Stimulated activated CD8-positive, alpha-beta memory T cell treated with anti-CD3 and anti-CD28 coated beads, Interleukin-4, amount 100 ng/mL, for 4 hours (primary cell): ENCODE measurements around the gene UROC1.

ENCODE experiments used
- DNase-seq, 2 donors: peaks; one replicate each; pipeline ENCODE4 v3.0.0-alpha.2; 2020; ENCODE audit warnings: low read depth in 2 of 2, low spot score in 1 of 2

Gene UROC1

GRCh38 chr3:126464997-126465396 lies 52.6 kb downstream of the UROC1 start:
- DNase-seq: no peak

DNA sequence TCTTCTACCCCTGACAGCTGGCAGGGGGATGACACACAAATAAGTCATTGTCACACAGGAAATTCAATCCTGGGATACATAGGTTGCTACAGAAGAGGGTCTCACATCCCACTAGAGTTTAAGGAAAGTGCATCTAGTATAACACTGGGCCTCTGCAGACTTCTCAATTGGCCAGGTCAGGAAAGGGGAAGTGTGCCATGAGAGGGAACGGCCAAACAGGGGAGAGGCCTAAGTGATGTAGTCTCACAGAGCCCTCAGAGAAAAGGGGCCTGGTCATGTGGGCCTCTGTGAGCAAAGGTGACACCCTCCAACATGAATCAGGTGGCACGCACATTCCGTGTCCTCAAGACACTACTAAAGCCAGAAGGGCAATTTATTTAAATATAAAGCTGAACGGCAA lies 53.1 kb downstream of the UROC1 start:
- no peak for DNase-seq

DNA sequence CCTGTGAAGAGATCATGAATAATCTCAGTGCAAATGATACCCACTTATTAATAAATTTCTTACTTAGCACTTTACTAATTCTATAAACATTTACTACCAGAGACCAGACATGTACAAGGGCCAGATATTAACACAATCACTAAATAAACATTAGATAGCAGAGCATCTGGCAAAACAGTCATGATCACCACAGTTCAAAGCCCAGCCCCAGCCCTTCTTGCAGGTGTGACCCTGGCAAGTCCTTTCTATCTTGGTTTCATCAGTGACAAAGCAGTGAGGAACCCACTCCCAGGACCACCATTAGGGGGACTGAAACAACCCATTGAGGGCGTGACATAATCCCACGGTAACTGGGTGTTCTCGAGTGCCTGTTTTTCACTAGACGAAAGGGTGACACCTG lies 53.5 kb downstream of the UROC1 start:
- no peak for DNase-seq

DNA sequence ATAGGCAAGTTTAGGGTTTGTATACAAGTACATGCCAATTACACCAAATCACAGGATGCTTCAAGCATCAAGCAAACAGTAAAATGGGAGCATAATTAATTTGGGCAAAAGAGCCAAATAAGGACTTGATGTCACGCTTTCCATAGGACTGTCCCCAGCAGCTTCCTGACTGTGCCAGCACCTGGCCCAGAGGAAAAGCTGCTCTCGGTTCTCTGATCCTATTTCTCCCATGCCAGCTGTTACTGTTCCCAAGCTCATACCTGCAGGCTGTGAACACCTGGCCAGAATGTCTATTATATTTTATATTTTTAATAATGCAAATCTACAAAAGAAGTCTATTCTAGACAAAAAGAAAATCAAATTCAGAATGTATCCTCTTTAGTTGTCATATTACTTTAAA lies 54.1 kb downstream of the UROC1 start:
- no peak for DNase-seq

GRCh38 chr3:126461450-126462070 lies 56.0 kb downstream of the UROC1 start:
- DNase-seq: no peak

DNA sequence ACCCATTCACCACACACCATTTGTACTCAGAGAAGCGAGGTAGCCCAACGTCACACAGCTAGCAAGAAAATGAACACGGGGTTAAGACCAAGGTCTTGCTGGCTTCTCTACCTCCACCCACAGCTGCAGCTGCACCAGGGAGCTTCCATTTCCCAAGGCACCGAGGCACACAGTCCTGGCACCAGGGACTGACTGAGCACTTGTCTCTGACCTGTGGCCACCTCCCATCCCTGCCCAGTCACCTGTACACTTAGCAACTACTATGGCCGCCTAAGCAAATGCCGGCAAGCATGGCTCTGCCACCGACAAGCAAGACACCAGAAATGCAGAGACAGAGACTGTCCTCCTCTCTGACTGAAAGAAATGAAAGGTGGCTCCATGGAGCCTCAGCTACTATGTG lies 57.2 kb downstream of the UROC1 start:
- no peak for DNase-seq

DNA sequence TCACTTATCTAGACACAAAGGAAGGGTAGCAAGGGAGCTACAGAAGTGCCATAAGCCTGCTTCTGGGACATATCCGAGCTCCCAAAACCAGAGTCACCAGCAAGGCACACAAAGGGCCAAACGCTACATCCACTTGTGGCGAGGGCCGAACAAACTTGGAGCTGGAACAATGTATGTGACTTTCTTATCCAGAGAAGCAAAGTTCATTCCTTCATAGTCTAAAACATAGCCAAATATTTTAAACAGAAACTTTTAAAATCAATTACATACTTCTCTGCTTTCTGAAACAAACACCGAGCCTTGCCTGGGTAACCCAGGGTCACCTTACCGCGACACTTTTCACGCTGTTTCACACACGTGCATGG lies 57.8 kb downstream of the UROC1 start:
- DNase-seq: no peak

DNA sequence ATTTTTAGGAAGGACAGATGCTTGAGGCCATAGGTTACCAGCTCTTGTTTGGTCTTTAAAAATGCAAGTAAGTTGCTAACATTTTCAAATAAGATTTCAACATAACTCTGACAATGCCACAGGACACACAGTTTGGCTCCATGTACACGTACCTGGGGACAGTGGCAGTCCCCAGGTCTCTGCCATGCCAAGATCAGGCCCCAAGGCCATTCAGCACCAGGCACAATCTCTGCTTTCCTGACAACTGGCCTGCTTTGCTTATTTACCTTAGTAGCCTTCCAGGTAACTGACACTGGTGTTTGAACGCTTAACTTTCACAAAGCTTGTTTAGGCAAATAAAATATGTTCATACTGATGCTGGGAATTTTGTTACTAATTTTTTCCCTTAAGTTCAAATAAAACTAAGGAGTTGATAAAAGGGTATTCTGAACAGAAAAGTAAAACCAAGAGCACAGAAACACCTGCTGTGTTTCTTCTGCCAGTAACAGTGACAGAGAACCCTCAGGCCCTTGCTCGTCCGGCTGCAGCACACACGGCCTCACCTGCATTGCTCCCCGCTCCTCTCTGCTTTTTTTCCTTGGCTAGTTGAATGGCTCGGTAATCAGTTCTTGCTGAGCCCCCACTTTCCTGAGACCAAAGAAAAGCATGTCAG lies 58.3 kb downstream of the UROC1 start:
- DNase-seq: no peak

DNA sequence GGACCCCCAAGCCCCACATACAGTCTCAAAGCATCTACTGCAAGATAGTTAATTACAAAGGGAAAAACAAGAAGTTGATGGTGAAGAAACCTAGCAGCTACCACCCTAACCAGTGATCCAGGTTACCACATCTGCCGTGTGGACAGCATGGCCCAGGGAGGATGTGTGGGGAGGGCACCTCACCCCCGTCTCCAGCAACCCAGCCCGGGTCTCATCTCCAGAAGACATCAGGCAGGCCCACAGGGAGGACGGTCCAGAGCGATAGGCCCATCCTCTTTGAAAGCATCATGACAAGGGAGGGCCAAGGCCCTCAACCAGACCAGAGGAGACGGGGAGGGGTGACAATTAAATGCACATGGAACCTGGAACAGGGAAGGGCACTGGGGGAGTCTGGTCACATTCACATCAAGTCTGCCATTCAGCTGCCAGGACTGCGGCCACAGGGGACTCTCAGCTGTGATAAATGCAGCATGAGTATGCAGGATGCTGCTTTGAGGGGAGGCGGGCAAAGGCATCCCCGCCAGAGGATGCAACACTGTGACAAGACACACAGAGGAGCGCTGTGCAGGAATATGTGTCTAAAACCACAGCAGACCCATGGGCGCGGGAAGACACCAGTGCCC lies 60.7 kb downstream of the UROC1 start:
- no peak for DNase-seq

GRCh38 chr3:126456211-126456610 lies 61.4 kb downstream of the UROC1 start:
- DNase-seq: no peak

GRCh38 chr3:126454437-126455198 lies 63.0 kb downstream of the UROC1 start:
- no peak for DNase-seq

GRCh38 chr3:126454025-126454424 lies 63.5 kb downstream of the UROC1 start:
- no peak for DNase-seq

DNA sequence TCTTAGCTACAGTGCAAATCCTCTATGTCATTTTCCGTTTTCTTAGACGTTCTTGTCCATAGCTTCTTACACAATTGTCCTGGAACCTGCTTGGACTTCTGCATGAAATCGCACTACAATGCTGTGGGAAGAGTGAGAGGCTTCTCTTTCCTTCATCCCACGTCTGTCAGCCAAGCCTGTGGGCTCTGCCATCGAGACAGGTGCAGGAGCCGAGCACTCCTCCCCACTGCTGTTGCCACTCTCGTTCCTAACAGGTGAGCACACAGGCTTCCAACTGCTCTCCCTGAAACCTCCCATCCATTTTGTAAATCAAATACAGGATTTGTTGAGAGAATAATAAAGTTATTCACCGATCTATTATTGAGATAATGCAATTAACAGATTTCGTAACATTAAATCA lies 65.4 kb downstream of the UROC1 start:
- DNase-seq: no peak

DNA sequence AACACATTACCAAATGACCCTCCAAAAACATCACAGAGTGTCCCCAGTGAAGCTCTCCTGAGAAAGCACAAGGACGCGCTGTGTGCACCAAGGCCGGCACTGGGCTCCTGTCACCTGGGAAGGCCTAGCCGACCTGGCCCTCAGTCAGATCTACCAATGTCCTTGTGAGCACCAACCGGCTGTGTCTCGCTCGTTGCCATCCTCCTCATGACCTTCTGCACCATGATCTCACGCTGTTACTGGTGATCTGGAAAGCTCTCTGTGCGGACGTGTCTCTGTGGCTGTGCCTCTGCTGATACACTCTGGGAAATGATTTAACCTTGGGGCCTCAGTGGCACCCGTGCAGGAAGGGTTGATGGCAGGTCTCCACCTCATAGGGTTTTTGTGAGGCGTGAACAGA lies 66.1 kb downstream of the UROC1 start:
- DNase-seq: no peak

- DNase-seq: no peak
Observed at GRCh38 chr3:126450744-126451143, 66.8 kb downstream of the UROC1 start.

DNA sequence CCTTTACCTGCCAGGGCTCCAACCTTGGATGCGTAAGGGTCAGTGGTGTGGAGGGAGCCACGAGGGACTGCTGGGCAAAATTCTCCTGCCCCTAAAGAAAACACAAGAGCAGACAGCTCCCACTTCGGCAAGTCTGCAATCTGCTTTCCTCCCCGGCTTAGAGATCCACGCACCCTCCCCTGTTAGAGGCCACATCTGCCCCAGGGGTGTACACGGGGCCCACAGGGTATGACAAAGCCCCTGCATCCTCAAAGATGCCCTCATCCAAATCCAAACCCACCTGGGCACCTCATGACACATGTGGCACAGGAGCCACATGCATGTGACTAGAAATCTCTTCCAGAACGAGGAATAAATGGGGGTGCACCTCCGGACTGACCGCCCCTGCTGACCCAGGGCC lies 67.4 kb downstream of the UROC1 start:
- DNase-seq: no peak

DNA sequence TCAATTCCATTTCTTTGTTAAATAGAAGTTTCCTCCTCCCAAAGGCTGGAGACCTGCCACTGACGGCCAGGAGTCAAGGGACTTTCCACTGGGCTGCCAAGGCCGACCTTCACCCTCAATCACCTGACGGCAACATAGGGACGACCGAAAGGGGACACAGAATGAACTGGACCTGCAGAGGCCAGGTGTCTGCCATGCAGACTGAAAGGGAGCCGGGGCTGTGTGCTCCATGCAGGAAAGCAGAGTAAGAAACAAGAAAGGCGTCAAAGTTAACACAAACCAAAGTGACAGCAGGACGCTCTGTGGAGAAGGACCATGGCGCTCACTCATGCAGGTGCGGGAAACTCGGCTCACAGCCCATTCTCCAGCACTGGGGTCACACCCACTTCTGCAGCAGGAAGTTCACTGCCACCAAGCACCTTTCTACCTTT lies 67.9 kb downstream of the UROC1 start:
- DNase-seq: no peak

DNA sequence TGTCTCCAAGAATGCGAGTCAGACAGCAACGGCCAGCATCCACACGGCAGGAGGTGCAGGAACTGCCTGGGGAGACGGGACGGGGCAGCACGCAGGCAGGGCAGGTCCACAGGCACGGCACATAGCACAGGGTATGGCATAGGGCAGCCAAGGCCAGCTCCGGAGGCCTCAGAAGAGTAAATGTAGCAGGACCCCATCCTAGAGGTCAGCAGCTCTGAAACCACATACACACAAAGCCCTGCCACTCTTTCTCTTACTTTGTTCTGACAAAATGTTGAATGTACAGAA lies 68.7 kb downstream of the UROC1 start:
- DNase-seq: no peak

DNA sequence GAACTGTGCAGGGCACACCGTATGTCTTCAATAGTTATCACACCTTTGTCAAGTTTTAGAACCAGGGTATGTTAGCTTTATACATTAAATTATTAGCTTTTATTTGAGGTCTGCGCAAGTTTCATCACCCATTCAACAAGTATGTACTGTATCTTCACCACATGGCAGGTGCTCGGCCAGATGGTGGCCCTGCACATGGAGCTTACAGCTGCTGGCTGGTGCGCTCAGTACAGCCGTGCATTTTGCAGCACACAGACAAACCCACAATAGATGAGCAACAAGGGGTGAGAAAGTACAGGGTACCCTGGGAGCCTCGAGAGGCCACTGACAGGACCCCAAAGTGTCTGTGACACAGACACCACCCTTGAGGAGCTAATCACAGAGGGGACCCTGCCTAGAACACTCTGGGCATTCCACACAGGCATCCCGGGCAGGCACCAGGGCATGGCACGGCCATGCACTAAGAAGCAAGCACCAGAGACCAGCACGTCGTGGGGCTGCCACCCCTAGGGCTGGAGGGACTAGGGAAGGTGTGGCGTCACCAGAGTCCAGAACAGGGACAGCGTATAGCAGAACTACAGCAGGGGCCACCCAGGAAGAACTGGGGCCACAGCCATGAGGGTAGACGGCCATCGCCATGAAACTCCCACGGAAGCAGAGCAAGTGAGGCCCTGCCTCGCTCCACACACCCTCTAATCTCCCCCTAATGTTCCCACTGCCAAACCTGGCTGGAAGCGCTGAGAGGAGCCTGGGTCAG lies 69.3 kb downstream of the UROC1 start:
- no peak for DNase-seq

- DNase-seq: no peak
Observed at GRCh38 chr3:126447456-126448106, 70.0 kb downstream of the UROC1 start.

DNA sequence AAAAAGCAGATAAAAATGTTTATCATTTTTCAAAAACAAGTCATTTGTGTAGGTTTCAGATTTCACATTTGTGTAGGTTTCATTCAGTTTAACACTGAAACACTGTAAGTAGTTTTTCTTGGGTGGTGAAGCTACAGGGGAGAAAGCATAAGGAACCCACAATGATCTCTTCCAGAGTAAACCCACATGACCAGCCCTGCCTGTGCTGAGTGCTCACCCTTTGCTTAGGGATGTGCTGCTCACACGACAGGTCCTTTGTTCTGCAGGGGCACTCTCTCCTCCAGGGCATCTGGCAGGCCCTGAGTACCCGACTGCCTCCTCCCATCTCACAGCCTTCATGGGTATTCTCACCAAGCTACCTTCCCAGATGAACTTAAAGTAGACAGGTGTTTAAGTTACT lies 70.8 kb downstream of the UROC1 start:
- no peak for DNase-seq
